GM21619 (cell line): ENCODE data around the gene CBY1.
A peak's percentile ranks its signal among the peaks of the same experiment; 100 is the strongest.

Source experiments
- ATAC-seq: cut with Tn5 transposase; IDR thresholded peaks from one replicate; pipeline ENCODE4 v1.9.1; 2021; ENCODE audit not compliant: unreplicated experiment

Gene CBY1

DNA sequence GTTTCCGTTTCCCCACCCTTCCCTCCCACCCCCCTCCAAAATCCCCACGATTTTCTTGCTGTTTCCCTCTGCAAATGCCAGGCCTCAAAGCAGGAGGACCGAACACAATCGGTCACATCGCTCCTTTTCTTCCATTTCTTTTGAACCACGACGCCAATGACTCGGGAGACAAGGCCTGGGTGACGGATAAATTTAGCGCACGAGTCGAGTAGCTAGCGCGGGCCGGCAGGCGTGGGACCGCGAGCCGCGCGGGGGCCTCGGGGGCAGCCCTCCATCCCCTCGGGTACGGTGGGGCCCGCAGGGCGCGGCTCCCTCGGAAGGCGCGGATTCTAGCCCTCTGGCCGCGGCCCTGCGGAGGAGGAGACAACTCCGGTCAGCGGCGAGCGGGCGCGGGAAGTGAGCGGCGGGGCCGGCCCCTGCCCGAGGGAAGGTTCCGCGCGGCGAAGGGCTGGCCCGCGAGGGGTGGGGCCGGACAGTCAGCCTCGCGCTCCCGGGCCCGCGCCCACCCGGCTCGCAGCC is 43.9 kb downstream of the CBY1 start:
- peak; percentile 15 for ATAC-seq

DNA sequence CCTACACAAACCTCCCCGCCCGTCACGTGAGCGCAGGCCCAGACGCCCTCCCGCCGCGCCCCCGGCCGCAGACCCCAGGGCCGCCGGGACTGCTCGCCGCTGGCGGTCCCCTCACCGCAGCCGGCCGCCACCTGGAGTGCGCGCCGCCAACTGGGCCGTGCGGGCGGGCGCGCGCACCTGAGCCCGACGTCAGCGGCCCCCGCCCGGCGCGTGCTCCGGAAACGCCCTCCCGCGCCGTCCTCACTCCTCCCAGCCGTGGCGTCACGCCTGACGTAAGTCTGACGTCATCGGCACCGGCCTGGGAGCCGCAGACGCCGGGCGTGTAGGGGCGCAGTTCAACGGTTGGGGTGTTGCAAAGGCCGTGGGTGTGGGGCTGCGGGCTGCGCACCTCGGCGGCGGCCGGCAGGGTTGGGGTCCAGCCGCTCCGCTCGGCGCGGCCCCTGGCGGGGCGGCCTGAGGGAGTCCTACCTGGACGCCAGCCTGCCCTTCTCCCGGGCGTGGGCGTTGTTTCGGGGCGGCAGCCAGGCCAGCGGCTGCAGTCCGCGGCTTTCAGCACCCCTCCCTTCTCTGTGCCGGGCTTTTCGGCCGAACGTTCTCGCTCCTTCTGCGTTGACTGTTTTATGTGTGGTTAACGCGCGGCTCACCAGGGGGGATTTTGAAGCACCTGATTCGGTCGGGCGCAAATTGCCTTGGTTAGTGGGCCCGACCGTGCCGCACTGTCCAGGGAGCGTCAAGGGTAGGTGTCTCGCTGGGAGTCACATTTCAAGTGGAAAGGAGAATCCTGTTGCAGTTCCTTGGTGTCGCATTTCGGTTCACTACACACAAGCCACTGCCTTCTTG is 44.6 kb downstream of the CBY1 start, which contains the start of gene JOSD1:
JOSD1 (minus strand) TSS at position 155 of the 840 bp plus-strand sequence. CDS start 956 bp downstream, outside the sequence.
- ATAC-seq: peak; percentile 28

DNA sequence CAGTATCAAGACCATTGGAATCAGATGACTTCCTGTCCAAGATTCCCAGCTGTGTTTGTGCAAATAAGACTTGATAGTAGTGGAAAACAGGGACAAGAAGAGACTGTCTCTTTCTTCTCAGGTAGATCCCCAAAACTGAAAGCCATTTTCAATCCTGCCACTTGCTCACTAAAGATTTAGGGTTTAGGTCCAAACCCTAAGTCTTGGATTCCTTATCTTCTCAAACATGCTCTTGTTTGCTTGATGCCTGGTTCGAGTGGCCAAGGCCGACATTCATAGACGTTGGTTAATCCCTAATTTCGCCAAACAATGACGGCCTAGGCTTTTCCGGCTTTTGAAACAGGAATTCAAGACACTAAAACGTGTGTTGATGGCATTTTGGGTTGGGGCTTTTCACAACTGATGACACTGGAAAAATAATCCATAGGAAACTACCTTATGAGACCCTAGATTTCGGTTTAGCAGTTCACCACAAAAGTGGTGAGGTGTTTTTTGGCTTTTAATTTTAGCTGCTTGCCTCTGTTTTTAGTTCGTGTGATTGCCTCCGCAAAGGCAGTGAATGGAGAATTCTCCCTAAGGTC is 48.3 kb downstream of the CBY1 start:
- ATAC-seq: no peak

DNA sequence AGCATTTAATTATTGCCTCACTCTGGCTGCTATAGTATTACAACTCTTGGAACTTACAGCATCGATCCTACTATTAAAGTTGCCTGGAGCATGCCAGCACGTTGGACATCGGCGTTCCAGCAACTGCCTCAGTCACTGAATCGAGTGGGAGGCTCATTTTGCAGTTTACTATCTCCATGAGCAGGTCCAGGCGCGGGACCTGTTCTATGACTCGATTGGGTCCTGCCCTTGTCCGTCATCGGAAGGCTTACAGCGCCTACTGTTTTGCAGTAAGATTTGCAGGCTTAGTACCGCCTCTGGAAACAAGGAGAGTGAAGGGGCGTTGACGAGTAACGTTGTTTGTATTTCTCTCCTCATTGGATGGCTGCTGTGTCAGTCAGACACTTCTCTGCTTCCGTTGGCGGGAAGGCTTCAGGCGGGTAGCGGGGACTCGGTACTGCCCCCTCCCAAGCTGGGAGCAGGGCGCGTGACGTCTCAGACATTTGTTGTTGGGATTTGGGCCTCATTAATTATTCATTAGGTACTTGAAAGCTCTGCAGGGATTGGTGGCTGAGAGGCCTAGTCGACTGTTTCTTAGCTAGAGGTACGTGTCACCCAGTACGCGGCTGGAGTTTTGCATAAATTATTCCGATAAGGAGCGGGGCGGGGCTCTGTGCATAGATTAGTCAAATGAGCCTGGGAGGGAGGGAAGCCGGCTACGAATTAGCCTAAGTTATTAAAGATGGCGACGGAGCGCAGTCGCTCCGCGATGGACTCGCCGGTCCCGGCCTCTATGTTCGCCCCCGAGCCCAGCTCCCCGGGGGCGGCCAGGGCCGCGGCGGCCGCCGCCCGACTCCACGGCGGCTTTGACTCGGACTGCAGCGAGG is 49.0 kb downstream of the CBY1 start, which contains the start of gene GTPBP1:
GTPBP1 (plus strand) TSS at position 710 of the 866 bp plus-strand sequence; CDS start at position 722, 12 bp downstream.
- ATAC-seq: peak; percentile 63

DNA sequence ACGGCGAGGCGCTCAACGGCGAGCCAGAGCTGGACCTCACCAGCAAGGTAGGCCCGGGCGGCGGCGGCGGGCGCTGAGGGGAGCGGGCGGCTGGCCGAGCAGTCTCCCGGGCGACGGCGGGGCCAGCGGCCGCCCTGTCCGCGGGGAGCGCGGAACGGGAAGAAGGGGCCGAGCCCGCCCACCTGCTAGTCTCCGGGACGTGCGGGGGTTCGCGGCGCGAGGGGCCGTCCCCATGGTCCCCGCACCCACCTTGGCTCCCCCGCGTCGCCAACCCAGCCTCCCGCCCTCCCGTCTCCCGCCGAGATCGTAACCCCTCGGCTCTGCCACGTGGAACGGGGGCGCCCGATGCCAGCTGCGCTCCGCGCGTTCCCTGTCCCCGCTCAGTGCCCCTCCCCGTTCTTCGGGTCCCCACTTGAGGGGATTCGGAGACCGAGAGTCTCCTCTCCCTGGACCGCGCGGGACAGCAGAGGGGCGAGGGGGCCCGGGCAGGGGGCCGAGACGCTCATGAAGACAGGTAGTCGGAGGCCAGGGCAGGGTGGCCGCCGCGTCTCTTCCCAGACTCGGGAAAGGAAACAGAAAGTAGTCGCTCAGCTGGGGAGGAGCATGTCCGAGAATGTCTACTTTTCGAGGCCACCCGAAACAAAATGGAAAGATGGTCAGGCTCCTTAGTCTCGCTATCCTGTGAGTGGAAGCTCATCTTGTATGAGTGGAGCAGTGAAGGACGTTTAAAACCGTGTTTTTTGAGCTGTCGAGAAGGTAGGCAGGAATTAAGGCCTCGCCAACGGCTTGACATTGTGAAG is 49.9 kb downstream of the CBY1 start:
- peak; percentile 2 for ATAC-seq

DNA sequence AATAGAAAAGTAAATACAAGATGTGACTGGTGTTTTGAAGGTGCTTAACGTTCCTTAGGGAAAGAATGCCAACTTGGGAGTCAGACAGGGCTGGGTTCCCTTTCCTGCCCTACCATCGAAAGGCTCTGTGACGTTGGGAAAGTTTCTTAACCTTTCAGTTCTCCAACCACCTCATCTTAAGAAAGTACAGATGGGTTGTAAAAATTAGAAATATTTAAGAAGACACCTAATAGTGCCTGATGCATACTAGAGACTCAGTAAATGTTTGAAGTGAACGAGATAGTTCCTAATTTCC is 50.4 kb downstream of the CBY1 start:
- no peak for ATAC-seq

DNA sequence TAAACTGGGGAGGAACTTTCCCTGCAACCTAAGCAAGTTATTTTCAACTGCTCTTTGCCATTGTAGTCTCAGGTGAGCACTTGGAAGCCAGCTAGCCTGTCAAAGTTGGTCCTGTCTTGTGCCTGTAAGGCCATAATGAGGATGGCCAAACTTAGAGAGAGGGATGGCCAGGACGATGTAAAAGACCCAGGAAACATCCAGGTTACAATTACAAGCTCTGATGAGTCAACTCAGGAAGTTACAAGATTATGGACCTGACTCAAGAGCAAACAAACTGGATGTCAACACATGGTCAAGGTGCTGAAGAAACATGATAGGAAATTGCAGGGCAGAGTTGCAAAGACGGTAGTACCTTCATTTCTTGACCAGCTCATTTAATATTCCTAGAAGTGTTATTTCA is 50.9 kb downstream of the CBY1 start:
- ATAC-seq: no peak

DNA sequence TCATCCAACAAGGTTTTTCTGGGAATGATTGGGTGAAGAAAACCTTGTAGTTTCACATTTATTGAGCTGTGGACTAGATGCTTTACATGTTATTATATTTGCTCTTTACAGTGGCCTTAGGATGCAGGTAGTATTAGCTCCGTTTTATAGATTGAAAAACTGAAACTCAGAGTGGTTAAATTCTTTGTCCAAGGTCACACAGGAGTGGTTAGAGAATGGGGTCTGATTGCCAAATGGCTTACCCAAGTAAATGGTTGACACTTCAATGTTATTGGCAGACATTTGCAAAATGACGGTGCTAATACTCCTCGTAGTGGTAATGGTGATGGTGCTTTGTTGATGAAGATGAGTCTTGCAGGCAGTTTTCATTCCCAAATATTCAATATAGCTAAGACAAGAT is 51.5 kb downstream of the CBY1 start:
- no peak for ATAC-seq

DNA sequence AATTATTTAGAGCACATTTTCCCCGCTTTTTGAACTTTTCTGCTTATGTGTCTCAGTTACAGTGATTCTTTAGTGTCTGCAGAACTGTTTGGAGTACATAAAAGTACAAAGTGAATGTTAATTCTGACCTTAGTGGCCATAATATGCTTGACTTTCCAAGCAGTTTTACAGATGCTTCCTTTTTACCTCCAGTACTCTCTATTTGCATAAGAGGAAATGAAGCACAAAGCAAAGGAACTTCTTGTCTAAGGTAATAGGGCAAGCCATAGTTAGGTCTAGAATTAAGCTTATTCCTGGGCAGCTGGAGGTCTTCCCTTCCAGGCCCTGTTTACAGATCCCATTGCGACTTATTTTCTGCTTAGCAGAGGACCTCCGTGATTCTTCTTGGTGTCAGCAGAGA is 52.9 kb downstream of the CBY1 start:
- no peak for ATAC-seq

DNA sequence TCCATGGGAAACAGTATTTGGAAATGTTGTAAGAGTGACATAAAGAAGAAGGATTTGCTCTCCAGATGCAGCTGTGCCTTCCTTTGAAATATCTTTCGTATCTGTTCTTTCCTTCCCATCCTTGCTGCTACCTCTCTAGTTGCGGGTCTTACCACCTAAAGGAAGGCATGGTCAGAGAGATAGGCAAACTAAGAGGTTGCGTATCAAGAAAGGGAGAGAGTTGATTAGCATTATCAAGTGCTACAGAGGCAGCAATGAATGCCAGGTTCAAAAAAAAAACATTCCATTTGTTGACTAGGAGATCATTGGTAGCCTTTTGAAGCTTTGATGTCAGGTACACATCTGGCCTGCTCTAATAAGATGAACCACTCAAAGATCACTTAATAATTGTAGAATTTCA is 53.9 kb downstream of the CBY1 start:
- ATAC-seq: no peak

DNA sequence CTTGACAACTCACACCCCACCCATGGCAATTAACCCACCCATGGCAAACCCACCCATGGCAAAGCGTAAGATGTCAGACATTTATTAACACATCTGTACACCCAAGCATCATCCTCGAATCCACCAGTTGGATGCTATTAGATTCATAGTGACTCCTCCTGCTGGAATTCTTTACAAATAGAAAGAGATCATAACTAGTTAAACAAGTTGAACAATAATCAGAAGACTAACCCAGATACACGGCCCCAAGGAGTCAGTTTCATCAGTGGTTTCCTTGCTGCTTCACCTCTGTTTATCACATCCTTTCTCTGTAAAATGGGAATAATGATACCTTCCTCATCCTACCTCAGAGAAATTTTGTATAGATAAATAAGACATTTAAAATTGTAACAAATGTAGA is 54.4 kb downstream of the CBY1 start:
- no peak for ATAC-seq

DNA sequence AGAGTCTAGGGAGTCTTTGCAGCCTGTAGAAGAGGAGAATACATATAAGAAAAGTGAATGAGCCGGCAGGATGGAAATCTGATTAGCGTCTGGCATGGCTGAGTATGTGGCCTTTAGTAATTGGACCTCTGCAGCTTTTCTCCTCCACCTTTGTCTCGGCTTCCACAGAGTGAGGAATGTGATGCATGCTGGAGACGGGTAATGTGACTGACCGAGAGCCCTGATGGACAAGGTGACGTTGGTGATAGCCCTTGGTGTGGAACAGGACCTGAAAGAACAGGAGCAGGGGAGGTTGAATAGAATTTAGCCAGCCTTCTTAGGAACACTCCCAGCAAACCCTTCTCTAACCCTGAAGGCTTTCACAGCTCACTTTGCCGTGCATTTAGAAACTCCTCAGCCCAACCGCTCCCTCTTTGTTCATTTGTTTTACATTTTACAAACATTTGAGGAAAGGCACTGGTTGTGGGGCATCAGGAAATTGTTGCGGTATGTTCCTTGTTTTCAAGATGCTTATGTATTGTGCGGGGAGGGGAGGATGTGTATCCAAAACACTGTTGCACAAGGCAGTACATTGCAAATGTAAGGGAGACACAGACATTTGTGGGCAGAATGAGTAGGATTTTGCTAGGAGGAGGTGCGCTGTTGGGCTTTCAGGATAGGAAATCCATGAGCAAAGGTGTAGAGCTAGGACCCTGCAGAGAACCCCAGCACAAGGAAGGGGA is 56.2 kb downstream of the CBY1 start:
- no peak for ATAC-seq

DNA sequence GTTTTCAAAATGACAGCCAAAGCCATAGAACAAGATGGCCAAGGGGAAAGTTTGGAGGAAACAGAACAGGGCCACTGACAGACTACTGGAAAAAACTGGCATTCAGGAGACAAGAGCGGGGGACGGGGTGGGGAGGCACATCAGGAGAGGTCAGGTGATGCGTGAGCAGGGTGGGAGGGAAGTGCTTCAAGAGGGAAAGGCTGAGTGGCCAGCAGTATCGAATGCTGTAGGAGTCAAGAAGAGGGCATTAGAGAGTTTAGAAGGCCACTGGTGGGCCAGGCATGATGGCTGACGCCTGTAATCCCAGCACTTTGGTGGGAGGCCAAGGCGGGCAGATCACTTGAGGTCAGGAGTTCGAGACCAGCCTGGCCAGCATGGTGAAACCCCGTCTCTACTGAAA is 57.5 kb downstream of the CBY1 start:
- no peak for ATAC-seq

DNA sequence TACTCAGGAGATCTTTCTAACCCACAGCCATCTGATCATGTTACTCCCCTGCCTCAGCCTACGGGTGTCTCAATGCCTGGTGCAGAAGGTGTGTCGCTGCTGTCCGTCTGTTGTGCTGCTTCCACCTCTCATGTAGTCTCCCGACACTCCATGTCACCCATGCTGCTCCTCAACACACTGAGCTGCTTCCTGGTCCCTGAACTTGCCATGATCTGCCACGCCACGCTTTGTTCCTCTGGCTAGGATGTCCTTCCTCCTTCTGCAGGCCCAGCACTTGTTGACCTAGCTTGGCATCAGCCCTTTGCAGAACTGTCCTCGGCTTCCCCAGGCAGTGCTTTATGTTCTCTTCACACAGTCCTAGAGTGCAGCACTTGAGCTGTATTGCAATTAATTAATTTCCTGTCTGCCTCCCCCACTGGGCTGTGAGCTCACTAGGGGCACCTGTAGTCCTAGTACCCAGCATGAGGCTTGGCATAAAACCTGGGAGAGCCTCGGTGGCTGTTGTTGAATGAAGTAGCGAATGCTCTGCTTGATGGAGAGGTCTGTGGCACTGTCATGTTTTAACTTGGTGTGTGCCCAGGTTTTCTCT is 58.8 kb downstream of the CBY1 start:
- no peak for ATAC-seq

DNA sequence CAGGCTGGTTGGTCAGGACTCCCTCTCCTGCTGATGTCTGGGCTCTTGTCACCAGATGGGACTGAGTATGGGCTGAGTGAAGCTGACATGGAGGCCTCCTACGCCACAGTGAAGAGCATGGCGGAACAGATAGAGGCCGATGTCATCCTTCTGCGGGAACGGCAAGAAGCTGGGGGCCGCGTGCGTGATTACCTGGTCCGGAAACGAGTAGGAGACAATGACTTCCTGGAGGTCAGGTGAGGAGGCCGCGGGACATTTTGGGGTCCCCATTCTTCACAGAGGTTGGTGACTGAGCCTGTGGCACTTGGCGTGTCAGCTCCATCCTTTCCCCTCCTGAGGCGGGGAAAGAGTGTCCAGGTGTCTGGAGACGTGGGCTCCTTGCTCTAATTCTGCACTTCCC is 59.4 kb downstream of the CBY1 start:
- ATAC-seq: no peak

DNA sequence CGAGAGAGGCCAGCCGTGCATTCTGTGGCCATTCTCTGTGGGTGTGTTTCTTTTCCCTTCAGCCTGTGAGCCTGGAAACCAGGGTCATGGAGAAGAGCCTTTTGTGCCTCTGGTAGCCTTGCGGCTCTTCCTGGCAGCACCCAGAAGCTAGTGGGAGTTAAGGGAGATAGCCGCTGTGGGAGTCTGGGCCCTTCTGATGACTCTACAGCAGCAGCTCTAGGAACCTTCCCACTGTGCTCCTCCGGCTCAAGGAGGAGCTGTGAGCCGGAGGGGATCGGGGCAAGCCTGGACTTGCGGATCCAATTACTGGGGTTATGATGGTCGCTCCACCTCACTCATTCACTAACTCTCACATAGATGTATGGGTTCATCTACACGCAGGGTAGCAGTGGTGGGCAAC is 59.8 kb downstream of the CBY1 start:
- no peak for ATAC-seq

DNA sequence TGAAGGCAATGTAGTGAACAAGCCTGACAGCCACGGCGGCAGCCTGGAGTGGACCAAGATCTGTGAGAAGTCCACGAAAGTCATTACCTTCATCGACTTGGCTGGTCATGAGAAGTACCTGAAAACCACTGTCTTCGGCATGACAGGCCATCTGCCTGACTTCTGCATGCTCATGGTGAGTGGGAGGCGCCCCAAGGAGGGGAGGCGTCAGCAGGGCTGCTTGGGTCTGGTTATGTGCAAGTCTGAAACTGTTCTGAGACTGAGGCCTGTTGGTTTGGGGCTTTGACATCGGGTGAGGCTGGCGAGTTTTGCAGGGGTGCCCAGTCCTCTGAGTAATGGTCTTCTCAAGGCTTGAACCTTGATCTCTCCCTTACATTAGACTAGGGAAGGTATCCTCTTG is 60.4 kb downstream of the CBY1 start:
- no peak for ATAC-seq

DNA sequence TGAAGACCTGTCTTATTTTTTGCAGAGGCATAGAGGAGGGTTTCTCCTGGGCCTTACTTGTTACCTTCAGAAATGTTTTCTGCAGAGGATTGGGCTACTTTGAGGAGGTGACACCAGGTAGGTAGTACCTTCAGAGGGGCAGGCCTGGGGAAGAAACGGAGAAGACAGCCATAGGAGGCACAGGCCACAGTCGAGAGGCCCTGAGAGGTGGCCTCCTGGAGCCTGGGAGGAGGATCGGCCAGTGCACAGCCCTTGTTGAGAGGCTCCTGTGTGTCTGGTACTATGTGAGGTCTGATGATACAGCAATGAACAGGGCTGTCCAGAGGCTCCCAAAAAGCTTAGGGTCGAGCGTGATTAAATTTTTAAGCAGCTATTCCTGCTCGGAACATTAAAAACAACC is 60.8 kb downstream of the CBY1 start:
- ATAC-seq: no peak

DNA sequence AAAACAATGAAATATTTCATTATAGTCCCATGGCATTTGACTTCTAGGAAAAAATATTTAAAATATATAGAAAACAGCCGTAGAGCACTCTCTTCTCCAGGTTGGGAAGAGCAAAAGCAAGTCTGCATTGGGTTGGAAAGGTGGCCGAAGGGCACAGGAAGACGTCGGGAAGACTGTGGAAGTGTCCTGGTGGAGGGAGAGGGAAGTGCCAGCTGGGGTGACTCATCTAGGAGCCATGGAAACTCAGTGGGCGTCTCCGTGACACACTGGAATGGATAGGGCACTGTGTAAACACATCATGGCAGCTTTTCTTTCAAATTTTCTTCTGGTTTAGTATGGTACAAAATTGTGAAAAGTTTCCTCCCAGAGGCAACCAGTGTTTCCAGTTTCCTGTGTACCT is 62.0 kb downstream of the CBY1 start:
- no peak for ATAC-seq

DNA sequence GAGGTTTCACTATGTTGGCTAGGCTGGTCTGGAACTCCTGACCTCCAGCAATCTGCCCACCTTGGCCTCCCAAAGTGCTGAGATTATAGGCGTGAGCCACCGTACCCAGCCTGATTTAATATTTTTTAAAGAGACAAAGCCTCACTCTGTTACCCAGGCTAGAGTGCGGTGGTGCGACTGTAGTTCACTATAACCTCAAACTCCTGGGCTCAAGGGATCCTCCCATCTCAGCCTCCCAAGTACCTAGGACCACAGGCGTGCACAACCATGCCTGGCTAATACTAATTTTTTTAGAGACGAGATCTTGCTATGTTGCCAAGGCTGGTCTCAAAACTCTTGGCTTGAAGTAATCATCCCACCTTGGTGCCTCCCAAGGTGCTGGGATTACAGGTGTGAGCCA is 62.8 kb downstream of the CBY1 start:
- ATAC-seq: no peak
